HCT116 (cell line): ENCODE results near the gene CLCF1. TPM values are rescaled to one million over a fixed set of nuclear protein-coding genes. Genes with fewer than 3 reads are reported as not detected.

ENCODE experiments used
- ATAC-seq: fragments of 200-7000 bp; cut with Tn5 transposase; 2 replicates; pipeline ENCODE4 v1.9.1; 2020; ENCODE audit warnings: mild to moderate bottlenecking, moderate library complexity
- BruUV-seq: library from RNA; stranded (reverse); fragments of 400-500 nt; replicated peaks from 2 replicates; lab custom pipeline; 2021; lab: Mats Ljungman, UMichigan
- CTCF ChIA-PET: fragments of 300-600 bp; sonication (Branson Sonifier 250); formaldehyde crosslinking; loops from one replicate; lab custom pipeline; 2021; ENCODE audit warnings: antibody characterized with exemption; lab: Charles Lee
- POLR2A ChIA-PET: fragments of 300-600, 350-600 bp; sonication (Branson Sonifier 250); formaldehyde crosslinking; loops from one replicate; lab custom pipeline; 2021; ENCODE audit warnings: antibody characterized with exemption; lab: Charles Lee
- RAD21 ChIA-PET, 2 experiments: fragments of 300-600 bp; sonication (Branson Sonifier 250); formaldehyde crosslinking; loops; one replicate each; lab custom pipeline; 2023; ENCODE audit warnings: low total read pairs in 2 of 2; ENCODE audit not compliant: uncharacterized antibody in 2 of 2, unreplicated experiment in 2 of 2, low non-redundant PET in 1 of 2; lab: Charles Lee
- DNase-seq: peaks from one replicate; pipeline ENCODE4 v3.0.0-alpha.2; 2010; ENCODE audit warnings: low read depth, low spot score
- H2AFZ ChIP-seq: fragments of 200-600 bp; shearing (Covaris generic), sonication (generic); 2 replicates; pipeline ENCODE4 v1.6.1; 2017; ENCODE audit warnings: low read depth, mixed run types, mixed read lengths, antibody characterized with exemption, low read length; ENCODE audit not compliant: poor library complexity, severe bottlenecking
- H3K27ac ChIP-seq: 2 replicates; pipeline ENCODE4 v1.5.1; 2012; ENCODE audit warnings: low read depth, low read length
- H3K27me3 ChIP-seq: fragments of 200-600 bp; sonication (generic); 2 replicates; pipeline ENCODE4 v1.6.1; 2016; ENCODE audit warnings: mixed run types, low read length, mixed read lengths; ENCODE audit not compliant: insufficient read depth
- H3K36me3 ChIP-seq, 2 experiments: fragments of 200-500 bp in 1 of 2; fragments of 200-600 bp in 1 of 2; sonication (Bioruptor generic) in 1 of 2; sonication (generic) in 1 of 2; 2 replicates each; pipeline versions ENCODE4 v1.5.1 to v1.6.1; 2014 to 2016; ENCODE audit warnings: low read length in 2 of 2, inconsistent platforms in 1 of 2, mixed read lengths in 1 of 2, mixed run types in 1 of 2; ENCODE audit not compliant: insufficient read depth in 2 of 2, control insufficient read depth in 1 of 2
- H3K4me1 ChIP-seq, 2 experiments: fragments of 200-600 bp in 1 of 2; sonication (generic) in 1 of 2; 2 replicates each; pipeline versions ENCODE4 v1.5.1 to v1.6.1; 2012 to 2017; ENCODE audit warnings: low read length in 2 of 2, inconsistent platforms in 1 of 2, mild to moderate bottlenecking in 1 of 2, mixed read lengths in 1 of 2, mixed run types in 1 of 2, moderate library complexity in 1 of 2; ENCODE audit not compliant: insufficient read depth in 2 of 2, control insufficient read depth in 1 of 2
- H3K4me2 ChIP-seq: fragments of 200-600 bp; sonication (generic); 2 replicates; pipeline ENCODE4 v1.6.1; 2017; ENCODE audit warnings: mixed run types, low read length, mixed read lengths
- H3K4me3 ChIP-seq, 2 experiments: fragments of 200-600 bp in 1 of 2; sonication (generic) in 1 of 2; replicated peaks in 1 of 2; 2 replicates each; pipeline ENCODE4 v1.5.1; 2011 to 2016; ENCODE audit warnings: low read length in 2 of 2, control low read depth in 1 of 2, low read depth in 1 of 2, mild to moderate bottlenecking in 1 of 2, mixed read lengths in 1 of 2, mixed run types in 1 of 2
- H3K79me2 ChIP-seq: fragments of 200-600 bp; sonication (generic); 2 replicates; pipeline ENCODE4 v1.6.1; 2017; ENCODE audit warnings: mild to moderate bottlenecking, mixed run types, low read length, moderate library complexity, mixed read lengths; ENCODE audit not compliant: insufficient read depth
- H3K9ac ChIP-seq: fragments of 200-600 bp; sonication (generic); 2 replicates; pipeline ENCODE4 v1.6.1; 2016; ENCODE audit warnings: low read length, mixed read lengths
- H3K9me2 ChIP-seq: fragments of 200-600 bp; sonication (generic), shearing (Covaris generic); 2 replicates; pipeline ENCODE4 v1.6.1; 2017; ENCODE audit warnings: mixed run types, mild to moderate bottlenecking, moderate library complexity; ENCODE audit not compliant: insufficient read depth
- H3K9me3 ChIP-seq, 2 experiments: fragments of 200-500 bp in 1 of 2; fragments of 200-600 bp in 1 of 2; sonication (Bioruptor generic) in 1 of 2; sonication (generic) in 1 of 2; 2 replicates each; pipeline ENCODE4 v1.6.1; 2014 to 2017; ENCODE audit warnings: low read length in 2 of 2, mixed read lengths in 2 of 2, inconsistent platforms in 1 of 2, low read depth in 1 of 2, mild to moderate bottlenecking in 1 of 2, mixed run types in 1 of 2, moderate library complexity in 1 of 2; ENCODE audit not compliant: control insufficient read depth in 1 of 2, insufficient read depth in 1 of 2
- H4K20me1 ChIP-seq: fragments of 200-600 bp; sonication (generic), shearing (Covaris generic); 2 replicates; pipeline ENCODE4 v1.6.1; 2017; ENCODE audit warnings: mixed run types, mild to moderate bottlenecking, moderate library complexity; ENCODE audit not compliant: insufficient read depth
- CBX3 ChIP-seq: IDR thresholded peaks from 2 replicates; pipeline ENCODE4 v1.6.1; 2012; ENCODE audit warnings: low read depth
- CEBPB ChIP-seq: IDR thresholded peaks from 2 replicates; pipeline ENCODE4 v1.6.1; 2012; ENCODE audit warnings: low read depth
- EGR1 ChIP-seq: IDR thresholded peaks from 2 replicates; pipeline ENCODE4 v1.6.1; 2012; ENCODE audit warnings: low read depth
- ELF1 ChIP-seq: IDR thresholded peaks from 2 replicates; pipeline ENCODE4 v1.6.1; 2012; ENCODE audit warnings: low read depth, borderline replicate concordance
- EZH2 ChIP-seq: fragments of 200-600 bp; sonication (generic); IDR thresholded peaks from 2 replicates; pipeline ENCODE4 v1.6.1; 2017; ENCODE audit warnings: antibody characterized with exemption, mixed run types
- EZH2phosphoT487 ChIP-seq: fragments of 200-600 bp; IDR thresholded peaks from 2 replicates; pipeline ENCODE4 v1.6.1; 2018; ENCODE audit warnings: antibody characterized with exemption, borderline replicate concordance
- JUND ChIP-seq: IDR thresholded peaks from 2 replicates; pipeline ENCODE4 v1.6.1; 2012
- POLR2AphosphoS5 ChIP-seq: IDR thresholded peaks from 2 replicates; pipeline ENCODE4 v1.6.1; 2011; ENCODE audit warnings: mild to moderate bottlenecking, low read depth, low read length, moderate library complexity
- RAD21 ChIP-seq: IDR thresholded peaks from 2 replicates; pipeline ENCODE4 v1.6.1; 2012; ENCODE audit warnings: low read depth, mild to moderate bottlenecking
- SP1 ChIP-seq: IDR thresholded peaks from 2 replicates; pipeline ENCODE4 v1.6.1; 2012; ENCODE audit warnings: low read depth
- SRF ChIP-seq: IDR thresholded peaks from 2 replicates; pipeline ENCODE4 v1.6.1; 2012; ENCODE audit warnings: low read depth
- TCF7L2 ChIP-seq: IDR thresholded peaks from 2 replicates; pipeline ENCODE4 v1.7.0; 2011; ENCODE audit warnings: borderline replicate concordance, inconsistent platforms; ENCODE audit not compliant: insufficient read depth, insufficient read length; ENCODE audit errors: extremely low read depth
- YY1 ChIP-seq: IDR thresholded peaks from 2 replicates; pipeline ENCODE4 v1.6.1; 2011; ENCODE audit warnings: low read length, low read depth, moderate library complexity, mild to moderate bottlenecking; ENCODE audit not compliant: insufficient replicate concordance; ENCODE audit errors: extremely low read depth
- ZNF274 ChIP-seq: fragments of 200-500 bp; sonication (Bioruptor generic); IDR thresholded peaks from 2 replicates; pipeline ENCODE4 v1.6.1; 2014; ENCODE audit warnings: mild to moderate bottlenecking, low read depth, low read length, inconsistent platforms
- intact Hi-C: fragments of 100-400 bp; cut with micrococcal nuclease; formaldehyde crosslinking; loops from 2 replicates; pipeline ENCODE4 v1.10.0; 2022
- total RNA-seq: library from RNA; stranded (reverse); gene quantifications from one replicate; pipeline ENCODE4 v1.2.1, GENCODE V29; 2021; ENCODE audit not compliant: unreplicated experiment
- TF ChIP-seq, protein P1 (sequence below): IDR thresholded peaks from 2 replicates; pipeline ENCODE4 v1.6.1; 2011; ENCODE audit warnings: mild to moderate bottlenecking, low read length, moderate library complexity; ENCODE audit not compliant: insufficient replicate concordance; ENCODE audit errors: extremely low read depth
- TF ChIP-seq, protein P2 (sequence below): IDR thresholded peaks from 2 replicates; pipeline ENCODE4 v1.6.1; 2012; ENCODE audit warnings: low read depth
- TF ChIP-seq, protein P3 (sequence below): IDR thresholded peaks from 2 replicates; pipeline ENCODE4 v1.6.1; 2012

Gene CLCF1
- total RNA-seq, 1 experiment from 2014 or later: 12.2 TPM

DNA sequence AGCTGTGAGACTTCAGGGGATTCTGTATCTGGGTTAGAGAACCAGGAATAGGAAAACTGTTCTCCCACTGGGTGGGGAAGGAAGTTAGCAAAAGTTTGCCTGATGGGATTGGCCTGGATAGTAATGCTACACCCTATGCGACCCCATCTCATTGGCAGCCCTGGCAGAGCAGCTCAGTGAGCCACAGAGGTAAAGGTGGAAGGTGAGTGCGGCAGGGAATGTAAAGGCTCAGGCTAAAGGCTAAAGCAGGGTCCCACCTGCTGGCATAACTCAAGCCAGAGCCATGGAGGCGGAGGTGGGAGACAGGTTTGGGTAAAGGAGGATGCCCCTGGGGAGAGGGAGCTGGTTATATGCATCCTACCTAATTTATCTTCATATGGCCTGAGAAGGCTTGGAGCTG lies 51.3 kb downstream of the CLCF1 start:
- peaks cover 3 to 12% of the 10 kb centered on the region in 2 experiments; a peak in 2 of 4 replicates for H3K4me1 ChIP-seq
- DNase-seq (no peak), ATAC-seq (no peak)
- no peak overlapping the region for H3K4me3 ChIP-seq
- intact Hi-C loops: no loop called here
- H3K9ac ChIP-seq: no peak overlapping the region
- H3K27ac ChIP-seq: no peak overlapping the region
- H3K36me3 ChIP-seq: no peaks in the 10 kb centered on the region; a peak in 1 of 4 replicates
- BruUV-seq: no TSS peak
- no peaks in the 10 kb centered on the region for H4K20me1 ChIP-seq
- no peaks in the 10 kb centered on the region for H3K9me2 ChIP-seq
- POLR2A ChIA-PET: interaction anchor here (0.6 kb wide), 1 partner anchor 93 kb away, joined by 3 read pairs; no protein-coding TSS in a partner anchor
- no peaks in the 10 kb centered on the region for H3K27me3 ChIP-seq
- H2AFZ ChIP-seq: no peak overlapping the region
- TF ChIP-seq CEBPB (no peak), YY1 (no peak), SP1 (no peak), POLR2AphosphoS5 (no peak), EGR1 (no peak), ZNF274 (no peak), ELF1 (no peak), CBX3 (no peak), EZH2 (no peak), TCF7L2 (no peak), EZH2phosphoT487 (no peak), RAD21 (no peak), JUND (no peak), SRF (no peak)
- TF ChIP-seq, protein P1, sequence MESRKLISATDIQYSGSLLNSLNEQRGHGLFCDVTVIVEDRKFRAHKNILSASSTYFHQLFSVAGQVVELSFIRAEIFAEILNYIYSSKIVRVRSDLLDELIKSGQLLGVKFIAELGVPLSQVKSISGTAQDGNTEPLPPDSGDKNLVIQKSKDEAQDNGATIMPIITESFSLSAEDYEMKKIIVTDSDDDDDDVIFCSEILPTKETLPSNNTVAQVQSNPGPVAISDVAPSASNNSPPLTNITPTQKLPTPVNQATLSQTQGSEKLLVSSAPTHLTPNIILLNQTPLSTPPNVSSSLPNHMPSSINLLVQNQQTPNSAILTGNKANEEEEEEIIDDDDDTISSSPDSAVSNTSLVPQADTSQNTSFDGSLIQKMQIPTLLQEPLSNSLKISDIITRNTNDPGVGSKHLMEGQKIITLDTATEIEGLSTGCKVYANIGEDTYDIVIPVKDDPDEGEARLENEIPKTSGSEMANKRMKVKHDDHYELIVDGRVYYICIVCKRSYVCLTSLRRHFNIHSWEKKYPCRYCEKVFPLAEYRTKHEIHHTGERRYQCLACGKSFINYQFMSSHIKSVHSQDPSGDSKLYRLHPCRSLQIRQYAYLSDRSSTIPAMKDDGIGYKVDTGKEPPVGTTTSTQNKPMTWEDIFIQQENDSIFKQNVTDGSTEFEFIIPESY: no peak
- TF ChIP-seq, protein P2, sequence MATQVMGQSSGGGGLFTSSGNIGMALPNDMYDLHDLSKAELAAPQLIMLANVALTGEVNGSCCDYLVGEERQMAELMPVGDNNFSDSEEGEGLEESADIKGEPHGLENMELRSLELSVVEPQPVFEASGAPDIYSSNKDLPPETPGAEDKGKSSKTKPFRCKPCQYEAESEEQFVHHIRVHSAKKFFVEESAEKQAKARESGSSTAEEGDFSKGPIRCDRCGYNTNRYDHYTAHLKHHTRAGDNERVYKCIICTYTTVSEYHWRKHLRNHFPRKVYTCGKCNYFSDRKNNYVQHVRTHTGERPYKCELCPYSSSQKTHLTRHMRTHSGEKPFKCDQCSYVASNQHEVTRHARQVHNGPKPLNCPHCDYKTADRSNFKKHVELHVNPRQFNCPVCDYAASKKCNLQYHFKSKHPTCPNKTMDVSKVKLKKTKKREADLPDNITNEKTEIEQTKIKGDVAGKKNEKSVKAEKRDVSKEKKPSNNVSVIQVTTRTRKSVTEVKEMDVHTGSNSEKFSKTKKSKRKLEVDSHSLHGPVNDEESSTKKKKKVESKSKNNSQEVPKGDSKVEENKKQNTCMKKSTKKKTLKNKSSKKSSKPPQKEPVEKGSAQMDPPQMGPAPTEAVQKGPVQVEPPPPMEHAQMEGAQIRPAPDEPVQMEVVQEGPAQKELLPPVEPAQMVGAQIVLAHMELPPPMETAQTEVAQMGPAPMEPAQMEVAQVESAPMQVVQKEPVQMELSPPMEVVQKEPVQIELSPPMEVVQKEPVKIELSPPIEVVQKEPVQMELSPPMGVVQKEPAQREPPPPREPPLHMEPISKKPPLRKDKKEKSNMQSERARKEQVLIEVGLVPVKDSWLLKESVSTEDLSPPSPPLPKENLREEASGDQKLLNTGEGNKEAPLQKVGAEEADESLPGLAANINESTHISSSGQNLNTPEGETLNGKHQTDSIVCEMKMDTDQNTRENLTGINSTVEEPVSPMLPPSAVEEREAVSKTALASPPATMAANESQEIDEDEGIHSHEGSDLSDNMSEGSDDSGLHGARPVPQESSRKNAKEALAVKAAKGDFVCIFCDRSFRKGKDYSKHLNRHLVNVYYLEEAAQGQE: no peak
- TF ChIP-seq, protein P3, sequence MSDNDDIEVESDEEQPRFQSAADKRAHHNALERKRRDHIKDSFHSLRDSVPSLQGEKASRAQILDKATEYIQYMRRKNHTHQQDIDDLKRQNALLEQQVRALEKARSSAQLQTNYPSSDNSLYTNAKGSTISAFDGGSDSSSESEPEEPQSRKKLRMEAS: no peak
- RAD21 ChIA-PET: no interaction called here
- CTCF ChIA-PET: no interaction called here
- H3K9me3 ChIP-seq: no peaks in the 10 kb centered on the region
- H3K79me2 ChIP-seq: peaks cover 11% of the 10 kb centered on the region; the same call in 1 of the 2 replicates
- H3K4me2 ChIP-seq: no peak overlapping the region
